Sigmoid colon (tissue), 7 donors: ENCODE results near the gene GAB4. TPM values are rescaled to one million over a fixed set of nuclear protein-coding genes. Genes with fewer than 3 reads are reported as not detected.

Experiments used
- DNase-seq: peaks from one replicate; pipeline ENCODE4 v3.0.0-alpha.2; 2019
- H3K27ac ChIP-seq, 4 donors: fragments of 200-600 bp; sonication (generic); one replicate each; pipeline ENCODE4 v1.5.1; 2016 to 2019; ENCODE audit warnings: mild to moderate bottlenecking in 1 of 4
- H3K27me3 ChIP-seq, 3 donors: fragments of 200-600 bp; sonication (generic); one replicate each; pipeline ENCODE4 v1.5.1; 2019; ENCODE audit warnings: mild to moderate bottlenecking in 1 of 3
- H3K36me3 ChIP-seq, 4 donors: fragments of 200-600 bp; sonication (generic); one replicate each; pipeline ENCODE4 v1.5.1; 2016 to 2019
- H3K4me1 ChIP-seq, 4 donors: fragments of 200-600 bp; sonication (generic); one replicate each; pipeline ENCODE4 v1.5.1; 2017 to 2019
- H3K4me3 ChIP-seq, 4 donors: fragments of 200-600 bp; sonication (generic); one replicate each; pipeline ENCODE4 v1.5.1; 2017 to 2019; ENCODE audit warnings: mild to moderate bottlenecking in 2 of 4, moderate library complexity in 1 of 4
- H3K9me3 ChIP-seq, 4 donors: fragments of 200-600 bp in 3 of 4; sonication (generic) in 3 of 4; one replicate each; pipeline versions ENCODE4 v1.5.1 to v1.6.1; 2013 to 2019
- CTCF ChIP-seq, 4 experiments: fragments of 450-650 bp in 3 of 4; fragments of 200-600 bp in 1 of 4; IDR thresholded peaks; one replicate each; pipeline ENCODE4 v1.5.1; 2016 to 2019; ENCODE audit warnings: antibody characterized with exemption in 4 of 4, mild to moderate bottlenecking in 3 of 4, moderate library complexity in 2 of 4
- EP300 ChIP-seq, 4 donors: sonication (generic); formaldehyde crosslinking; IDR thresholded peaks; one replicate each; pipeline ENCODE4 v1.6.1; 2017; ENCODE audit warnings: antibody characterized with exemption in 4 of 4
- POLR2A ChIP-seq, 2 donors: fragments of 450-650 bp; IDR thresholded peaks; one replicate each; pipeline ENCODE4 v1.6.1; 2016; ENCODE audit warnings: antibody characterized with exemption in 2 of 2, mild to moderate bottlenecking in 2 of 2, moderate library complexity in 2 of 2
- POLR2AphosphoS5 ChIP-seq, 4 donors: sonication (generic); formaldehyde crosslinking; IDR thresholded peaks; one replicate each; pipeline ENCODE4 v1.6.1; 2017; ENCODE audit warnings: antibody characterized with exemption in 4 of 4
- WGBS, 2 donors: extraction: QIAGEN DNeasy Blood & Tissue Kit; methylation state at CpG; one replicate each; pipeline ENCODE4 v1.1.7; 2013; 5-methylcytosine and 5-hydroxymethylcytosine counted together
- intact Hi-C: fragments of 100-400 bp; cut with DNase I; formaldehyde crosslinking; loops from one replicate; pipeline ENCODE4 v1.15.1; 2023
- polyA plus RNA-seq, 3 donors: library from polyadenylated mRNA; stranded (reverse); fragments of 200-250 nt; gene quantifications; one replicate each; pipeline ENCODE4 v1.2.3, GENCODE V29; 2013
- total RNA-seq, 4 donors: library from RNA; depleted of rRNA; stranded (reverse); fragments of >200 nt; gene quantifications; one replicate each; pipeline ENCODE4 v1.1.0, GENCODE V29; 2016
- donor health status: healthy with polysubstance abuse.
- donor health status: Bipolar disorder and iron deficiency.
- donor health status: healthy.

Gene GAB4
- total and polyA plus RNA-seq, 7 donors = 0.04 to 3.2 TPM; not detected in 5

GRCh38 chr22:16955678-16956210, 52.3 kb downstream of the GAB4 start:
- peaks cover 0 to 15% (median 6%) of the 10 kb centered on the region in 4 donors for H3K4me1 ChIP-seq
- H3K9me3 ChIP-seq = no peaks in the 10 kb centered on the region
- intact Hi-C loops = no loop called here
- no peak for DNase-seq
- H3K27ac ChIP-seq = no peak overlapping the region
- H3K36me3 ChIP-seq = no peaks in the 10 kb centered on the region
- TF ChIP-seq POLR2AphosphoS5 (IDR thresholded peaks at IDR 0.05) = peak in 1 of 4 donors; percentile 30
- TF ChIP-seq EP300 (IDR thresholded peaks at IDR 0.05) = no peak
- 26 to 49% methylated on average over 2 of the region's 2 CpGs for WGBS, 2 donors
- no peaks in the 10 kb centered on the region for H3K27me3 ChIP-seq
- H3K4me3 ChIP-seq = no peak overlapping the region

- TF ChIP-seq POLR2AphosphoS5 (IDR thresholded peaks at IDR 0.05) (no peak), CTCF (IDR thresholded peaks at IDR 0.05) (no peak), POLR2A (IDR thresholded peaks at IDR 0.05) (no peak), EP300 (IDR thresholded peaks at IDR 0.05) (no peak)
Measured at GRCh38 chr22:16955081-16955480, 52.9 kb downstream of the GAB4 start.

GRCh38 chr22:16954060-16954403, 54.0 kb downstream of the GAB4 start:
- no peak overlapping the region for H3K4me3 ChIP-seq
- H3K36me3 ChIP-seq = no peaks in the 10 kb centered on the region
- TF ChIP-seq CTCF (IDR thresholded peaks at IDR 0.05) = no peak
- no peak for TF ChIP-seq POLR2A (IDR thresholded peaks at IDR 0.05)
- no peak for TF ChIP-seq EP300 (IDR thresholded peaks at IDR 0.05)
- TF ChIP-seq POLR2AphosphoS5 (IDR thresholded peaks at IDR 0.05) = no peak
- H3K27ac ChIP-seq = peak overlapping the region in 1 of 4 donors; percentile 41
- 56 to 82% methylated on average over 5 of the region's 5 CpGs for WGBS, 2 donors
- no peaks in the 10 kb centered on the region for H3K9me3 ChIP-seq
- H3K4me1 ChIP-seq = peaks cover 0 to 25% (median 11%) of the 10 kb centered on the region in 4 donors
- DNase-seq = no peak
- no peaks in the 10 kb centered on the region for H3K27me3 ChIP-seq
- intact Hi-C loops = no loop called here

More at GRCh38 chr22:16955081-16955480, 52.9 kb downstream of the GAB4 start:
- no peaks in the 10 kb centered on the region for H3K36me3 ChIP-seq
- no peak for DNase-seq
- H3K27ac ChIP-seq = no peak overlapping the region
- no peaks in the 10 kb centered on the region for H3K27me3 ChIP-seq
- 65 to 78% methylated on average over 5 of the region's 5 CpGs for WGBS, 2 donors
- H3K4me3 ChIP-seq = no peak overlapping the region
- H3K9me3 ChIP-seq = no peaks in the 10 kb centered on the region
- peaks cover 0 to 15% (median 7%) of the 10 kb centered on the region in 4 donors for H3K4me1 ChIP-seq
- intact Hi-C loops = no loop called here

- WGBS, 2 donors = 70 to 80% methylated on average over 7 of the region's 7 CpGs
- Histone ChIP-seq H3K27me3 (no peaks in the 10 kb centered on the region), H3K4me3 (no peak overlapping the region), H3K9me3 (no peaks in the 10 kb centered on the region), H3K36me3 (no peaks in the 10 kb centered on the region), H3K4me1 (peaks cover 0 to 29% (median 13%) of the 10 kb centered on the region in 4 donors), H3K27ac (peak overlapping the region in 1 of 4 donors; percentile 41)
- no peak for DNase-seq
- TF ChIP-seq POLR2AphosphoS5 (IDR thresholded peaks at IDR 0.05) = peak in 1 of 4 donors; percentile 49
- TF ChIP-seq EP300 (IDR thresholded peaks at IDR 0.05) = no peak
- no peak for TF ChIP-seq CTCF (IDR thresholded peaks at IDR 0.05)
- intact Hi-C loops = no loop called here
Measured at GRCh38 chr22:16953206-16954059, 54.6 kb downstream of the GAB4 start.

- no peaks in the 10 kb centered on the region for H3K9me3 ChIP-seq
- H3K27me3 ChIP-seq = no peaks in the 10 kb centered on the region
- H3K36me3 ChIP-seq = no peaks in the 10 kb centered on the region
- no peak for DNase-seq
- 48% methylated on average over 3 of the region's 3 CpGs for WGBS, 2 donors
- H3K27ac ChIP-seq = peak overlapping the region in 1 of 4 donors; percentile 41
- peaks cover 0 to 16% (median 8%) of the 10 kb centered on the region in 4 donors for H3K4me1 ChIP-seq
- no peak for TF ChIP-seq CTCF (IDR thresholded peaks at IDR 0.05)
- TF ChIP-seq EP300 (IDR thresholded peaks at IDR 0.05) = no peak
- peak in 2 of 4 donors; percentile 43 to 53 for TF ChIP-seq POLR2AphosphoS5 (IDR thresholded peaks at IDR 0.05)
- no peak for TF ChIP-seq POLR2A (IDR thresholded peaks at IDR 0.05)
- H3K4me3 ChIP-seq = no peak overlapping the region
- intact Hi-C loops = no loop called here
Measured at GRCh38 chr22:16949561-16949960, 58.5 kb downstream of the GAB4 start.
